SHP77 (cell line): Measurements from ENCODE around the gene TRIM67.
"Not testable (repeated sequence)": the region's sequence is repeated elsewhere in the genome, so short reads cannot be mapped to it uniquely, and the experiment has no call there.

Experiments used
- DNase-seq, 2 experiments: peaks; one replicate each; lab custom pipeline; 2025; lab: John Stamatoyannopoulos, UW

TRIM67 gene

DNA sequence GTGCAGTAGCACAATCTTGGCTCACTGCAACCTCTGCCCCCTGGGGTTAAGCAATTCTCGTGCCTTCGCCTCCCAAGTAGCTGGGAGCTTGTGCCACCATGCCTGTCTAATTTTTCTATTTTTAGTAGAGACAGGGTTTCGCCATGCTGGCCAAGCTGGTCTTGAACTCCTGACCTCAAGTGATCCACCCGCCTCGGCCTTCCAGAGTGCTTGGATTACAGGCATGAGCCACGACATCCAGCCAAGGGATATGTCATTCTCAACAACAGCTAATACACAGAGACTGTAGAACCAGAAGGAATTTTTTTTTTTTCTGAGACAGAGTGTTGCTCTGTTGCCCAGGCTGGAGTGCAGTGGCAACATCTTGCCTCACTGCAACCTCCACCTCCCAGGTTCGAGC, 3.7 kb upstream of the TRIM67 start:
- not testable (repeated sequence) for DNase-seq

DNA sequence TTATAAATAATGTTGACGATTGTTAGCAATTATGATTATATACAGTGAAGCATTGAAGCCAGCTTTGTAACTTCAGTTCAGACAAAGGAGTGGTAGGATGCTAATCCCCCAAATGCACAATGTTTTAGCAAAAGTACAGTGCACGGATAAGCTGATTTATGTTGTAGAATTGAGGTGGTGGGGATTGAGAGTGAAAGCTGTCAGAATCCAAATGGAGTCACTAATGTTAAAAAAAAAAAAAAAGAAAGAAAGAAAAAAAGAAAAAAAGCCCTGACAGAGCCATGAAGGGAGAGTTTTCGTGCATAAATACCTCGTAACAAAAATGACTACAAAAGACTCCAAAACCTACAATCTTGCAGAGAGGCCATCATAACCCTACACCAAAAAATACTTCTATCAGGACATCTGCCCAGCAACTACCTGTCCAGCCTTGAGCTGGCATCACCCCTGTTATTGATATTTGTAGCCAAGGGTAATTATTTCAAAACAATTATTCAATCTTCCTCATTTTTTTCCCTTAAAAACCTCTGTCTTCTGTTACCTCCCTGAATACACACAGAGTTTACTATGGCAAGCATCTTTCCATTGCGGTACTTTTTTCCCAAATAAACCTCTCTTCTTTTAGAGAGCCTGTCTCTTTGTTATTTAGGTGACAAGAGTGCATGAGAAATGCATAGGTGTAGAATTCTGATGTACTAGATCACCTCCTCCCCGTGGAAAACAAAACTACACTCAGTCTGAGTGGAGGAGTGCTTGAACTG, 2.5 kb upstream of the TRIM67 start:
- DNase-seq = no peak

DNA sequence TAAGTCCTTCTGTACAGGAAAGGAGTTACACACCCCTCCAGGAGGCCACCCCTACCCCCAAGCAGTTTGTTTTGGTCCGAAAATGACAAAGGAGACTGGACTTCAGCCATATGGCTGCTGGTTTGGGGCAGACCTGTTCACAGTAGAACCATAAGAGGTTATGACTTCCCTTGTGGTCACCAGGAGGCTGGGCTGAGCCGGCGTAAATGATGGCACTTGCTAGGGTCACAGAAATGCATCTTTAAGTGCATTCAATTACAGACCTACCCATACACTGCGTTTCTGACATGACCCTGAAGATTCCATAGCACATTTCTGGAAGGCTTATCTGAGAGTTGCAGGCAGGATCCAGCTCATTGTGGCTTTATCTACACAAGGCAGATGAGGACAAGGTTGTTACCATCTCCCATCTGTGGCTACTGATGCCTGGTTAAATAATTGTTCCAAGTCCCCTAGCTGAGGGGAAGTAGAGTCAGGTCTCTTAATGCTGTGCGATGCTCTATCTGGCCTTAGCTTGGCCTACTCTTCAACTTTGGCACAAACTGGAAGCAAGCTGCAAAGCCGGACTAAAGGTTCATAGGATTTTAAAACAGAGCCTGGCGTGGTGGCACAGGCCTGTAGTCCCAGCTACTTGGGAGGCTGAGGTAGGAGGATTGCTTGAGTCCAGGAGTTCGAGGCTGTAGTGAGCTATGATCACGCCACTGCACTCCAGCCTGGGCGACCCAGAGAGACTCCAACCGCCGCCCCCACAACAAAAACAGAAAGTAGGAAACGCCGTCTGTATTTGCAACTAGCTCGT, 1.7 kb upstream of the TRIM67 start:
- DNase-seq = no peak

DNA sequence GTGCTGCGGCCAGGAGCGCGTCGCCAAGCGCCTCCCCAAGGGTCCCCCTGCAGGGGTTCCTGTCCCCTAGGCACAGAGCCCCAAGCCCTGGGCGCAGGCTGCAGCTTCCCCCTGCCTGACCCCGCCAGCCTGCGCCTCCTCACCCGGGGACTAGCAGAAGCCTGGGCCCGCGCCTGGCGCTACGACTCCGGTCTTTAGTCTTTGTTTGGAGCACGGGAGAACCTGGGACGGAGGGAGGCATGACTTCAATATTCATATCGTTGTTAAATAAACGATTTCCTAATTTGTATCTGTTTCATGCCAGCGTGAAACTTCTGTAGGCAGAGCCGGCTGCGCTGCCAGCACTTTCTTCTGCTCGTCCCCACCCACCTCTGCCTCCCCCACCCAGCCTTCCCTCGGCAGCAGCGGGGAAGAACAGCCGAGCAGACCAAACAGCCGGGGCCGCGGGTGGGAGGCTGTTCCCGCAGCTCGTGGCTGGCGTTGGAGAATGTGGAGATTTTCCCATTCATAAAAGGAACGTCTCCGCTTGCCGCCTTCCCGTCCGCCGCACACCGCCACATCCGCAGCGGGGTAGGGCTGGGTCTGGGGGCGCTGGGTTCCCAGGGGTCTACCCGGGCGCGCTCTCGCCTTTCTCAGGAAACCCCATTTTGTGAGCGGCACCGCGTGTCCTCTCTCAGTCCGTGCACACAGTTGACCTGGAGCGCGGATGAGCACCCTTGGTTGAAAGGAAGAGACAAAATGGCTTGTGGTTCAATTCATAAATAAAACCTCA, 777 bp upstream of the TRIM67 start:
- peak in 1 of 2 experiments; percentile 37 for DNase-seq

DNA sequence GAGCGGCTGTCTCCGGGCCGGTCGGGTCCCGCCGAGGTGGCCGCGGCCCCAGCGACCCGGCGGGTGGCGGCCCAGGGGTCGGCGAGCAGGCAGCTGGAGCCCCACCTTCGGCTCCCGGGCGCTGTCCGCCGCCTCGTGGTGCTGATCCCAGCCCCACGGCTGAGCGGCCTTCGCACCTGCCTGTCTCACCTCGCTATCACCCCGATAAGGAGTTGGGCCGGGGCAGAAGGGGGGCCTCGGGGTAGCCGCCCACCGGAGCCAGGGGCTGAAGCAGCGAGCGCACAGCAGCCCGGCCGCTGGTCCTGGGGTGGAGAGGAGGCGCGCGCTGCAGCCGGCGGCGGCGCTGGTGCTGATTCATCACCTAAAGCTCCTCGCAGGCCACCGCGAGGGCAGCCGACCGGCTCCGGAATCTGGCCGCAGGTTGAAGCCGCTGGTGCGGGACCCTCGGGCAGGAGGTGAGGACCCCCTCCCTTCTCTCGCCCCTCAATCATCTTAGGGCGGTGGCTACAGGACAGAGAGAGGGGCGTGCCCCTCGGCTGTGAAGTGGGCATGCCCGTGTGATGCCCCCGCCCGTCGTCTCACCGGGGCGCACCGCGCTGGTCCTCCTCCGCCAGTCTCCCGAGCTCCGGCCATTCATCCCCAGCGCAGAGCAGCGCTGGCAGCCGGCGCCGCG, 575 bp downstream of the TRIM67 start:
- peak; percentile 27 to 63 for DNase-seq

DNA sequence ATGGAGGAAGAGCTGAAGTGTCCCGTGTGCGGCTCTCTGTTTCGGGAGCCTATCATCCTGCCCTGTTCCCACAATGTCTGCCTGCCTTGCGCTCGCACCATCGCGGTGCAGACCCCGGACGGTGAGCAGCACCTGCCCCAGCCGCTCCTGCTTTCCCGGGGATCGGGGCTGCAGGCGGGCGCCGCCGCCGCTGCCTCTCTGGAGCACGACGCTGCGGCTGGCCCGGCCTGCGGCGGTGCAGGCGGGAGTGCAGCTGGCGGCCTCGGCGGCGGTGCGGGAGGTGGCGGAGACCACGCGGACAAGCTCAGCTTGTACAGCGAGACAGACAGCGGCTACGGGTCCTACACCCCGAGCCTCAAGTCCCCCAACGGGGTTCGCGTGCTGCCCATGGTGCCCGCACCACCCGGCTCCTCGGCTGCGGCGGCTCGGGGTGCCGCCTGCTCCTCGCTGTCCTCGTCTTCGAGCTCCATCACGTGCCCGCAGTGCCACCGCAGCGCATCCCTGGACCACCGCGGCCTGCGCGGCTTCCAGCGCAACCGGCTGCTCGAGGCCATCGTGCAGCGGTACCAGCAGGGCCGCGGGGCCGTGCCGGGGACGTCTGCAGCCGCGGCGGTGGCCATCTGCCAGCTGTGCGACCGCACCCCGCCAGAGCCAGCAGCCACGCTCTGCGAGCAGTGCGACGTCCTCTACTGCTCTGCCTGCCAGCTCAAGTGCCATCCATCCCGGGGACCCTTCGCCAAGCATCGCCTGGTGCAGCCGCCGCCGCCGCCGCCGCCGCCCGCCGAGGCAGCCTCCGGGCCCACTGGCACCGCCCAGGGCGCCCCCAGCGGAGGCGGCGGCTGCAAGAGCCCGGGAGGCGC, 1.3 kb downstream of the TRIM67 start:
- peak; percentile 17 to 58 for DNase-seq

DNA sequence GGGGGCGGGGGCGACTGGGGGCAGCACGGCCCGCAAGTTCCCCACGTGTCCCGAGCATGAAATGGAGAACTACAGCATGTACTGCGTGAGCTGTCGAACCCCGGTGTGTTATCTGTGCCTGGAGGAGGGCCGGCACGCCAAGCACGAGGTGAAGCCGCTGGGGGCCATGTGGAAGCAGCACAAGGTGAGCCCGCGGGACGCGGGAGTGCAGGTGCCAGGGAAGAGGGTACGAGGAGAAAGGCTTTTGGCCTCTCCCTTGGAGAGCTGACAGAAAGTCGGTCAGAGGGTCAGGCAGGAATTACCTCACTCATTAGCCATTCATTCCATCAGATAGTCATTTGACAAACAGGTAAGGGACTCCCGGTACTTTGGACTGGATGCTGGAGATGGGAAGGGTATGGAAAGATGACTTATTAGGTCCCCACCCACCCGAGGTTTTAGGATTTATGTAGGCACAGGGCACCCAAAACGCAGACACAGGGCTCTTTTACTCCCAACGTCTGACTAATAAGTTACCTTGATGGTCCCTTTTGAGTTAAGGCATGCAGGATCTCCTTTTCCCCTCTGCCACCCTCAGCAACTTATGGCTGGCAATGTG, 2.1 kb downstream of the TRIM67 start:
- DNase-seq = no peak

DNA sequence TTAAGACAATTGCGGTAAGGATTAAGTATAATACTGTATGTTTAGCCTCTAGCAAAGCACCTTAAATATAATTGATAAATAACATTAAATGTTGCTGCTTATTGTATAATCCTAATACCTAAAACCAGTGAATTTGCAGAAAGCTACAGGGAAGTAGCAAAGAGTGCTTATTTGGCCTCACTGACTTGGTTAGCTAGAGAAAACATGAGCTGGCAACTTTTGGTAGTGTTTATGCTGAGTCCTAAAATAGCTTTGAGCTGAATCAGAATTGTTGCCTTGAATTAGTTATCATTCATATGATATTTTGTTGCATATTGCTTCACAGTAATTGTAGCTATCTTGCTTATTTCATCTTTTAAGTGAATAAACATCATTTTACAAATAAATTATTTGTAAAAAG, 3.5 kb downstream of the TRIM67 start:
- no peak for DNase-seq

DNA sequence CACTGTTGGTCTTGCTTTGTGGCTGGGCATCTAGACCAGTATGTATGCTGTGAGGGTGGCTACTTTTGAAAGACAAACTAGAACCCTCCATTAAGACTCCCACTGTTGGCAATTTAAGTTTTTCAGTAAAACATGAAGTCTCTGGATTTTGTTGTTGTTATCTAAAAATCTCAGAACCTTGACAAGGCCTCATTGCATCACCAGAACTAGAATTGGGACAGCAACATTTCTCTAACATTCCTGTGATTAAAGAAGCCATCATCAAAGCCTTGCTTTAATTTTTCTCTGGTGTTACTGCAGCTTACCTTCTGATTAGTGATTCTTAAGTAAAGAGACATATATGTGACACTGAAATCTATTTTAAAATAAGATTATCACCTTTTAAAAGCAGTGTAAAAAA, 4.5 kb downstream of the TRIM67 start:
- DNase-seq = no peak

DNA sequence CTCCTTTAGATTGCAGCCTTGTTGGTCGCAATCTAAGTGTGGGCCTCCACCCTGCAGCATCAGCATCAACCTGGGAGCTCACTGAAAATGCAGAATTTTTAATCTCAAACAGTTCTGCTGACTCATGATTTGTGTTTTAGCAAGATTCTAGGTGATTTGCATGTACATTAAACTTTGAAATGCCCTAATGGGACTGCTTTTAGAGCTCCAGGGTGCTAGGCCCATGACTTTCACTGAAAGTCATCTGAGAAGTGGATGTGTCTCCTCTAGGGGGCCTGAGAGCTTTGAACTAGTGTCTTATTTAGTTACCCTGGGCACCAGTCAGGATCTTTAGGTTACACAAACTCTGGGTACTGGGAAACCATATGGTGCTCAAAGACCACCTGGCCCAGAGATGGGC, 9.0 kb downstream of the TRIM67 start:
- DNase-seq = peak in 1 of 2 experiments; percentile 16

DNA sequence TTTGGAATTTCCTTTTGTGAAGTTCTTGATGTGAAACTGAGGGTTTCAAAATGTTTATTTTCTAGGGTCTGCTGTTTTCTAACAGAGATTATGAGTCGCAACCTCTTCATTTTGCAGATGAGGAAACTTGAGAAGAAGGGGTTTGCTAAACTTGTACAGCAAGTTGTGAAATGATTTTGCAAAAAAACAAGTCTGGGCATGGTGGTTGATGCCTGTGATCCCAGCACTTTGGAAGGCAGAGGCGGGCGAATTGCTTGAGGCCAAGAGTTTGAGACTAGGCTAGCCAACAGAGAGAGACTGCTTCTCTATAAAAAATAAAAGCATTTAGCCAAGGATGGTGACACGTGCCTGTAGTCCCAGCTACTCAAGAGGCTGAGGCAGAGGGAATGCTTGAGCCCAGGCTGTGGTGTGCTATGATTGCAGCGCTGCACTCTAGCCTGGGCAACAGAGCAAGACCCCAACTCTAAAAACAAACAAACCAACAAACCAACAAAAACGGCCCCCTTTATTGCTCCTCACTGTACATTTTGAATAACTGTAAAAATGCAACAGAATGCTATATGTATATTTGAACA, 9.9 kb downstream of the TRIM67 start:
- no peak for DNase-seq

DNA sequence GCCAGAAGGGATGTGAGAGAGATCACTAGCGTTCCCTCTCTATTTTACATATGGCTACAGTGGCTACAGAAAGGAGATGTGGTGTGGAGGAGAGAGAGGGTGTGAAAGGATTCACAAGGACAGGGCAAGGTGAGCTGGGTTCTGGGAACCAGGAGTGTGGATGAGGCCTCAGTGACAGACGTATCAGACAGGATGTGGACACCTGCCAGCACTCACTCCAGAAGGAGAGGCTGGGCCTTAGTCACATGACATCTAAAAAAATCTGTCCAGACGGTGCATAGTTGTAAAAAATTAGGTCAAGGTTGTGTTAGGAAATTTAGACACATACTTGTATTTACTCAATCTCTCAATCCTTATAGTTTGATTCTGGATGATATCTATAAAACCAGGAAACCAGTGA, 10.6 kb downstream of the TRIM67 start:
- peak; percentile 36 to 45 for DNase-seq

DNA sequence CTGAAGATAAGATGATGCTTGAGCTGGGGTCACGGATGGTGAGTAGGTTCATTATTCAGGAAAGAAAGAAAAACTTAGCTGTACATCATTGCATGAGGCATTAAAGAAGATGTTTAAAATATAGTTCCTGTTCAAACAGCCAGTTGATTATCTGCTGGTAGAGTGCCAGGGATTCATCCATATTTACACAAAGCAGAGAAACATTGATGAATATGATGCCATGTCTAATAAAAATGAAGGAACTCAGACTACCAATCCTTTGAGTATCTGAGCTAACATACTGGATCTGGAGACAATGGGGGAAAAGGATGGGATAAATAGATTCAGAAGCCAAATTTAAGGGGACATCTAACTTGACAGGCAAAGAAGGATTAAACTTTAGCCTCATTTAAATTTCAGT, 14.6 kb downstream of the TRIM67 start:
- DNase-seq = no peak

DNA sequence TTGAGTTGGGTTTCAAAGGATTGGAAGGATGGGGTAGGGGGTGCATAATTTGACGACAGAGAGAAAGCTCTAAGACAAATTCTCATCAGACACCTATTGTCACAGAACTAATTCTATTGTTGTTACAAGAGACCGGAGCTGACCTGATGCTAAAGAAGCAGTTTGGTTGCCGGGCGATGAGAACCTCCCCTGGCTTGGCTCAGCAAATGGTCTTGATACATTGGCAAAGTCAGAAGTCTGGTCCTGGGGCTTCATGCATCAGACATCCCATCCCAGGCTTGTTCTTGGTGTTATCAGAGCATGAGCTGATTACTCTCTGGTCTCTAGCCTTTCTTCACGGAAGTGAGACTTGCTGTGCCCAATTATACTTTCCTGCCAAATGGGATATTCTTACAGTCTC, 15.4 kb downstream of the TRIM67 start:
- DNase-seq = no peak

DNA sequence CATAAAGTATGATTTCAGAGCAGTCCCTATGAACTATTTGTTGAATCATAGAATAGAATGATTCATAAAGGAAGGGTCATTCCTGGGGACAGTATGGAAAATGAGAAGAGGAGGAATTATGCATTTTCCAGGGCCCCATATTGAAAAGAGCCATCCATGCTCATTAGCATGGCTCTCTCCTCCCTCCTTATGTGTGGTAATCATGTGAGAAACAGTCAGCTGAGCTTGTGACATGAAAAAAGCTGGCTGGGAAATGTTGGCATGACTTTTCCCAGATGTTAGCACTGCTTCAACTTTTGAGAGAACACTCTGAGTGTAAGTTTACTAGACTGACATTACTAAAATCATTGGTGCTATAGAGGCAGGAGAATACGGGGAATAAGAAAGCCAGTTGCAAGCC, 16.1 kb downstream of the TRIM67 start:
- no peak for DNase-seq

DNA sequence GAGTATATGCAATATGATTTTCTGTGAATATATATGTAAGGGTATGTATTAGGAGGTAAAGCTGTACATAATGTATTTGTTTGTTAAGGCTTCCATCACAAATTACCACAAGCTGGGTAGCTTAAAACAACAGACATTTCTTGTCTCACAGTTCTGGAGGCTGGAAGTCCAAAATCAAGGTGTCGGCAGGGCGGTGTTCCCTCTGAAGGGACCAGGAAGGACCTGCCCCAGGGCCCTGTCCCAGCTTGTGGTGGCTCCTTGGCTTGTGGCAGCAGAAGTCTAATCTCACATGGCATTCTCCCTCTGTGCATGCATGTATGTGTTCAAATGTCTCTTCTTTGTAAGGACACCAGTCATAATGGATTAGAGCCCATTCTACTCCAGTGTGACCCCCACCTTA, 17.1 kb downstream of the TRIM67 start:
- DNase-seq = no peak

DNA sequence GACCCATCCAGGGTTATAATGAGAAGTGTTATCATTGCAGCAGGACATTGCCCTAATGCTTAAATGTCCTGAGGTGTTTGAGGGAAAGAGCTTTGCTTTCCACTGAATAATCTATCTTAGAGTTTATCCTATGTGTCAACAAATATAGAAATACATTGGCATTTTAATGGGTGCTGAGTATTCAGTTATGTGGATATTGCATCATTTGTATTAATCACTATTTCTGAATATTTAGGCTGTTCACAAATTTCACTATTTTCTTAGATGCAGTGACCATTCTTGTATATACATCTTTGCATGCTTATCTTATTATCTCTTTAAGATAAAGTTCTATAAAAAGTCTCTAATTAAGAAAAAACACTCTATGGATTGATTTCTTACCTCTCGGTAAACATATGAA, 18.2 kb downstream of the TRIM67 start:
- no peak for DNase-seq

DNA sequence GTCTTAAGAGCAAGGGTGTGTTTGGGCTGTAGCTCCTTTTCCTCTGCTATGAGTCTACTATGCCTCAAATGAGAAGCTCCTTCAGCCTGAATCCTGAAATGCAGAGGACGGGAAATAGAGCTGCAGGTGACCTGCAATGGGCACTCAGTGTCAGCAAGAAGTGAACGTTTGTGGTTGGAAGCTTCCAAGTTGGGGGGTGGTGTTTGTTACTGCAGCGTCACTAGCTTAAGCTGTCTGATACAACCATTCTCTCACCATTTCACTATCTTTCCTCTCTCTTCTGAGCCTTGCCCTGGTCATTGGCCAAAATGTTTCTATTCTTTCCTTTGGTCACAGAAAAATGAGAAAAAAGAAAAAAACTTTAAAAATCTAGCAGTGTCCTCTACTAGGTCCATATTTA, 19.4 kb downstream of the TRIM67 start:
- no peak for DNase-seq

DNA sequence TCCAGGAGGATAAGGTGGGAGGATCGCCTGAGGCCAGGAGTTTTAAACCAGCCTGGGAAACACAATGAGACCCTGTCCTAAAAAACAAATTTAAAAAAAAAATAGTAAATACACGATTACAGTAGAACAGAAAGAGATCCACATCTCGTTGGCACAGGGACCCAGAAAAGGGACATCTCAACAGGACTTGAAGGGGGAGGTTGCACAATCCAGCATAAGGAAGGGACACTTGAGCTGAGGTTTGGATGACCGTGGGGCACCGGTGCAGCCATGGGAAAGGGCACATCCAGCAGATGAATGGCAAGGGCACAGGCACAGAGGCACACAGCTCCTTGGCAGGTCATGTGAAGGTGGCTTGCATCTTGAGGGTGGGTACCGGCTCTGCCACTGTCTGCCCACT, 20.5 kb downstream of the TRIM67 start:
- DNase-seq = no peak
